Spleen (tissue), 7 donors: Measurements from ENCODE around the gene DIS3L.

ENCODE experiments used
- CTCF ChIP-seq, 11 experiments: fragments of 200-600 bp in 7 of 11; fragments of 450-650 bp in 4 of 11; sonication (generic) in 4 of 11; IDR thresholded peaks in 8 of 11; conservative IDR thresholded peaks in 3 of 11; 1 replicate in 7 of 11; 2 replicates in 4 of 11; pipeline versions ENCODE4 v1.4.0 to v1.8.0; 2016 to 2021; ENCODE audit warnings: antibody characterized with exemption in 11 of 11, inconsistent platforms in 4 of 11, mild to moderate bottlenecking in 1 of 11
- POLR2A ChIP-seq, 3 donors: fragments of 450-650 bp; IDR thresholded peaks; one replicate each; pipeline ENCODE4 v1.5.1; 2017; ENCODE audit warnings: antibody characterized with exemption in 3 of 3, mild to moderate bottlenecking in 1 of 3
- donor health status: DM: no; HTN: no; CAD: no; lungs with moderate emphysema.
- donor health status: DM: no; HTN: no; CAD: no.
- donor health status: DM: no; HTN: no; CAD: no.

GRCh38 chr15:66369773-66370651 is 76.6 kb downstream of the DIS3L start:
- TF ChIP-seq POLR2A (IDR thresholded peaks at IDR 0.05) (no peak), CTCF (IDR thresholded peaks at IDR 0.05 in 8 of 11, conservative IDR thresholded peaks at IDR 0.05 in 3 of 11) (no peak)
